GM12875 (cell line): ENCODE data around the gene PGA5.

Experiments
- H3K4me3 ChIP-seq: one replicate; pipeline ENCODE4 v1.5.1; 2011; ENCODE audit warnings: low read depth, low read length, control low read depth
- TF ChIP-seq, protein P1 (sequence below): IDR thresholded peaks from 2 replicates; pipeline ENCODE4 v1.5.1; 2011; ENCODE audit warnings: low read depth, mild to moderate bottlenecking, control low read depth, inconsistent platforms, low read length, moderate library complexity, borderline replicate concordance; ENCODE audit not compliant: insufficient read depth

PGA5 gene

DNA sequence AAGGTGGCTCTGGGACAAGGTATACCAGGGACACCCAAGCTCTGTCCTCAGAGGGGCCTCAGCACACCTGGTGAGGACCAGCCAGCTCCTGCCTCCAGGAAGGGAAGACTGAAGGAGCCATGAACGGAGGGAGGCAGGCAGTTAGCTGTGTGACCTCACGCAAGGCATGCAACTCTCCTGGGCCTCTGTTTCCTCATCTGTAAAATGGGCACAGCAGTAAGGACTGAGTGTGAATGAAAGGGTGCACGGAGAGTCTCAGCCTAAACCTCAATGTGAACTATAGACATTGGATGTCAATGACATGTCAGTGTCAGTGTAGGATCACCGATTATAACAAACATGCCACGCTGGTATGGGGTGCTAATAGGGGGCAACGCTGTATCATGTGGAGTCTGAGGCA, 18.4 kb downstream of the PGA5 start:
- TF ChIP-seq, protein P1, sequence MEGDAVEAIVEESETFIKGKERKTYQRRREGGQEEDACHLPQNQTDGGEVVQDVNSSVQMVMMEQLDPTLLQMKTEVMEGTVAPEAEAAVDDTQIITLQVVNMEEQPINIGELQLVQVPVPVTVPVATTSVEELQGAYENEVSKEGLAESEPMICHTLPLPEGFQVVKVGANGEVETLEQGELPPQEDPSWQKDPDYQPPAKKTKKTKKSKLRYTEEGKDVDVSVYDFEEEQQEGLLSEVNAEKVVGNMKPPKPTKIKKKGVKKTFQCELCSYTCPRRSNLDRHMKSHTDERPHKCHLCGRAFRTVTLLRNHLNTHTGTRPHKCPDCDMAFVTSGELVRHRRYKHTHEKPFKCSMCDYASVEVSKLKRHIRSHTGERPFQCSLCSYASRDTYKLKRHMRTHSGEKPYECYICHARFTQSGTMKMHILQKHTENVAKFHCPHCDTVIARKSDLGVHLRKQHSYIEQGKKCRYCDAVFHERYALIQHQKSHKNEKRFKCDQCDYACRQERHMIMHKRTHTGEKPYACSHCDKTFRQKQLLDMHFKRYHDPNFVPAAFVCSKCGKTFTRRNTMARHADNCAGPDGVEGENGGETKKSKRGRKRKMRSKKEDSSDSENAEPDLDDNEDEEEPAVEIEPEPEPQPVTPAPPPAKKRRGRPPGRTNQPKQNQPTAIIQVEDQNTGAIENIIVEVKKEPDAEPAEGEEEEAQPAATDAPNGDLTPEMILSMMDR = no peak

DNA sequence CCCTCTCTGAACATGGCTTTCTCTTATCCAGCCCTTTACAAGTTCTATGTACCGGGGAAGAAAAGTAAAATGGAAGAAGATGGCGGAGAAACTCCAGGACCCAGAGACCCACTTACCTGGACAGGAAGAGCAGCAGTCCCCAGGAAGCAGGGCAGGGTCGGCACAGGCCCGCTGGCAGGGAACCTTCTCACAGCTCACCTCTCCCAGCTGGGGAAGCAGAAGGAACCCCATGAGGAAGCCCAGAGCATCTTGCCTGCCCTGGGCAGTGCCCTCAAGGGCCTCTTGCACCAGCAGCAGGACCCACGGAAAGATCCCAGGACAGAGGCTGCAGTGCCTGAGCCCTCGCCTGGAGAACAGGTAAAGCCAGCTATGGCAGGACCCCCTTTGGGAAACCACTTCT, 23.4 kb downstream of the PGA5 start:
- TF ChIP-seq, protein P1 = no peak
- no peak overlapping the region for H3K4me3 ChIP-seq

More for the DNA sequence above, 18.4 kb downstream of the PGA5 start:
- H3K4me3 ChIP-seq = no peak overlapping the region

DNA sequence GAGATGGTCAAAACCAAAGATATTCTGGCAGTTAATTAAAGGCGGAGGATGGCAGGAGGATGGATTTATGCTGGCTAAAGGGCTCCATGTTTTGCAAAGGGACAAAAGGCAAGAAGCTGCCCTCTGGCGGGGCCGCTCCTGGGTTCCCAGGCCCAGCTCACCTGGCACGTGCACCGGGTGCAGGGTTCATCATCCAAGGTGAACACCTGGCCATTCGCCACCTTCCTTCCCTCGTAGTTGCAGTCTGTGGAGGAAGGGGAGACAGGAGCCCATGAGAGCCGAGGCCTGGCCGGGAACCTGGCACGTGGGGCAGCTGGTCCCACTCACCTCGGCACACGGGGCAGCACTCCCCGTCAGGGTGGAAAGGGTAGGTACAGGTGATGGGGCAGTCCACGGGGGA, 23.8 kb downstream of the PGA5 start:
- no peak overlapping the region for H3K4me3 ChIP-seq
- TF ChIP-seq, protein P1 = no peak

DNA sequence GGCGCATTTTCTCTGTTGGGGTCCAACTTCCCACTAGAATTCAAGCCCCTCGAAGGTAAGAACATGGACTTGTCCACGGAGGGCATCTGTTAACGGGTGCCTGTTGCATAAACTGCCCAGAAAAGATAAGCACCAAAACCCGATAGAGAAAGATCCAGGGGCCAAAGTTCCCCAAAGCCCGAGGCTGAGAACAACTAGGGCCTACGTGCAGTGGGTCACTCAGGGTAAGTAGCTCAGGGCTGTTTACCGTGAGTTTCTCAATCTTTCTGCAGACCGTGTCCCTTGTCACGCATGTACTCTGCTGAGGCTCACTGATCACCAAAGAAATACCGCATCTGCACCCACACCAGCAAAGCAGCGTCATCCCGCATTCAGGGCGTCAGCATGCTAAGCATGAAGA, 24.4 kb downstream of the PGA5 start:
- TF ChIP-seq, protein P1 = no peak
- H3K4me3 ChIP-seq = no peak overlapping the region

DNA sequence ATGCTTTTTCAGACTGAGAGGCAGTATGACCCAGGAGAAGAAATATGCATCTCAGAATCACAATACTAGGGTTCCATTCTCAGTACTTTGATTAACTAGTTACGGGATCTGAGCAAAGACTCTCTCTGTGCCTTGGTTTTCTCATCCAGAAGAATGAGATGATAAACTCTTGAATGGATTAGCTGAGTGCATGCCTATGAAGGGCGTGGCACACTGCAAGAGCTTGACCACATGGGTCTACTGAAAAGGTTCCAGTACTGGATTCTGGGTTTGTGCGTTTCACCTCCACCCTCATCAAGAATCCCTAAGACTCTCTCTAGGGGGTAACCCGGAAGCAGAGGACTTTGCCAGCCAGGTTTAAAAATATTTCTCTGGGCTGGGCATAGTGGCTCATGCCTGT, 25.6 kb downstream of the PGA5 start:
- TF ChIP-seq, protein P1 = no peak
- H3K4me3 ChIP-seq = no peak overlapping the region

DNA sequence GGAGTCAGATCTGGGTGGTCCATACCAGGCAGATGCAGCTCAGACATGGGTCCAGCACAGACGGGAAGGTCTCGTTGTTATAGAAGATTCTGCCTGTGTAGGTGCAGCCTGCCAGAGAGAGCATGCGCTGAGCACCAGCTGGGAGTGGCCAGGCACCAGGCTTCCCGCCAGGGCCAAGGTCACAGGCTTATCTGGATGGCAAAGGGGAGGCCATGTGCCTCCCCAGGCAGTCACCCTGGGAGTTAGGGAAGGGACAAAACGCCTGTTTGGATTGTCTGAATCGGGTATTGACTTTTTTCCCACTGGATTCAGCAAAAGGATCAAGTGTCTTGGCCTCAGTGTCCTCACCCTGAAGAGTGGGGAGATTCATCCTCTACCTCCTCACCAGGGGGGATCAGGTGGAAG, 26.5 kb downstream of the PGA5 start:
- TF ChIP-seq, protein P1 = no peak
- no peak overlapping the region for H3K4me3 ChIP-seq

DNA sequence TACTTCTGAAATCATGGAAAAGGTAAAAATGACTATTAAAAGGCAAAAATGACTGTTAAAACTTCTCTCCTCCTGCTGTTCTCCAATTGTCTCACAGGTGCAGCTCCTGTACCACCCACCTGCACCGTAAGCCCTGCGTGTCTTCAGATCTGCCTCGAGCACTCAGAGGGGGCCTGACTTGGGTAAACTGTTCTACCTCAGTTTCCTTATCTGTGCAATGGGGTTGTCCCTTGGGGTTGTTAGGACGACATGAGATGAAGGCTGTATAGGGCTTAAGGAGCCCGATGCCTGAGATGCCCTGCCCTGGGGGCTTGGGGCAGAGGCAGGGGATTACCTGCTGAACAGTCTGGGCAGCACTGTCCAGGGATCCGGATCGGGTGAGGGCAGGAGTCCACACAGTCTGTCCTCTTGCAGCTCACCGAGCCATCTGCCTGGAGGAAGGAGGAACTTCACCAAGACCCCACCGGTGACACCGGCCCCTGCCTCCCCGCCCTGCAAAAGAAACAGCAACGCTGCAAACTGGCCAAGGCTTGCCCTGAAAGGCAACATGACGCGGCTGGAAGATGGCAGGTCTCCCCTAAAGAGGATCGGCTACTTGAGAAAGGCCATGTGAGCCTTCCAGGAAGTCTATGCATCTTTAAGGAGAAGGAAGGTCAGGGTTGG, 27.7 kb downstream of the PGA5 start:
- TF ChIP-seq, protein P1 = no peak
- no peak overlapping the region for H3K4me3 ChIP-seq
